KMS-11 (cell line): ENCODE results near the gene DIPK1B.

Experiments
- H2AFZ ChIP-seq: fragments of 200-600 bp; sonication (generic); 2 replicates; pipeline ENCODE4 v1.6.1; 2016; ENCODE audit warnings: antibody characterized with exemption, mixed run types, low read depth
- H3K27ac ChIP-seq: fragments of 200-600 bp; sonication (generic); 2 replicates; pipeline ENCODE4 v1.6.1; 2016; ENCODE audit warnings: mild to moderate bottlenecking, mixed run types
- H3K27me3 ChIP-seq: fragments of 200-600 bp; sonication (generic); 2 replicates; pipeline ENCODE4 v1.6.1; 2017; ENCODE audit warnings: mild to moderate bottlenecking, low read depth, mixed run types, moderate library complexity; ENCODE audit not compliant: insufficient read depth
- H3K36me3 ChIP-seq: fragments of 200-600 bp; sonication (generic); 2 replicates; pipeline ENCODE4 v1.6.1; 2017; ENCODE audit warnings: mild to moderate bottlenecking, mixed run types; ENCODE audit not compliant: insufficient read depth
- H3K4me1 ChIP-seq: fragments of 200-600 bp; sonication (generic); 2 replicates; pipeline ENCODE4 v1.6.1; 2016; ENCODE audit warnings: mild to moderate bottlenecking, low read depth, mixed run types; ENCODE audit not compliant: poor library complexity, severe bottlenecking
- H3K4me2 ChIP-seq: fragments of 200-600 bp; sonication (generic); 2 replicates; pipeline ENCODE4 v1.7.0; 2016; ENCODE audit warnings: mild to moderate bottlenecking, mixed run types
- H3K4me3 ChIP-seq: fragments of 200-600 bp; sonication (generic); IDR thresholded peaks from 2 replicates; pipeline ENCODE4 v1.6.1; 2017; ENCODE audit warnings: low read depth, low read length, mixed read lengths; ENCODE audit not compliant: insufficient read depth
- H3K79me2 ChIP-seq: fragments of 200-600 bp; sonication (generic); 2 replicates; pipeline ENCODE4 v1.6.1; 2016; ENCODE audit warnings: low read depth, mixed run types; ENCODE audit not compliant: insufficient read depth
- H3K9ac ChIP-seq: fragments of 200-600 bp; sonication (generic); 2 replicates; pipeline ENCODE4 v1.6.1; 2016; ENCODE audit warnings: mild to moderate bottlenecking, mixed run types
- H4K20me1 ChIP-seq: fragments of 200-600 bp; sonication (generic); 2 replicates; pipeline ENCODE4 v1.6.1; 2016; ENCODE audit warnings: mild to moderate bottlenecking, mixed run types; ENCODE audit not compliant: insufficient read depth
- TF ChIP-seq, protein P1 (sequence below): fragments of 200-600 bp; sonication (generic); conservative IDR thresholded peaks from 2 replicates; pipeline ENCODE4 v1.6.1; 2017; ENCODE audit warnings: low read depth, mild to moderate bottlenecking, antibody characterized with exemption, low read length, moderate library complexity, mixed read lengths

DIPK1B gene

DNA sequence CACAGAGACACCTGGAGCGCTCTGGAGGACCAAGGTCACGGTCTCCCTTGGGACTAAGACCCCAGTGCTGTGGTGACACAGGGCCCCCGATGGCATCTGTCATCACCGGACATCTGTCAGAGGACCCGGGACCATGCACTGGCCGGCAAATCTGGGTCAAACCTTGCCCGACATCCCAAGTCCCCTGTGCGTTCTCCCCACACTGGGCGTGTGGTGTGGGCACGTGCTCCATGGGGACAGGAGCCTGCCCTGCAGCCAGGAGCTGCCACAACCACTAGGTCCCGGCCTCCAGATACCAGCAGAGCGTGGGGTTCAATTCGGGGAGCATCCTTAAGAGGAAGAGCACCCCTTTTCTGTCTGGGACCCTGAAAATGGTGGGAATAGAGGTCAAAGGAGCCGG is 28.6 kb upstream of the DIPK1B start:
- no peak overlapping the region for H2AFZ ChIP-seq
- H3K4me3 ChIP-seq, result no peak overlapping the region
- peaks cover 13% of the 10 kb centered on the region for H3K4me1 ChIP-seq
- no peaks in the 10 kb centered on the region for H4K20me1 ChIP-seq
- H3K79me2 ChIP-seq, result peaks cover 16% of the 10 kb centered on the region; the same call in 1 of the 2 replicates
- H3K9ac ChIP-seq, result no peak overlapping the region
- TF ChIP-seq, protein P1, sequence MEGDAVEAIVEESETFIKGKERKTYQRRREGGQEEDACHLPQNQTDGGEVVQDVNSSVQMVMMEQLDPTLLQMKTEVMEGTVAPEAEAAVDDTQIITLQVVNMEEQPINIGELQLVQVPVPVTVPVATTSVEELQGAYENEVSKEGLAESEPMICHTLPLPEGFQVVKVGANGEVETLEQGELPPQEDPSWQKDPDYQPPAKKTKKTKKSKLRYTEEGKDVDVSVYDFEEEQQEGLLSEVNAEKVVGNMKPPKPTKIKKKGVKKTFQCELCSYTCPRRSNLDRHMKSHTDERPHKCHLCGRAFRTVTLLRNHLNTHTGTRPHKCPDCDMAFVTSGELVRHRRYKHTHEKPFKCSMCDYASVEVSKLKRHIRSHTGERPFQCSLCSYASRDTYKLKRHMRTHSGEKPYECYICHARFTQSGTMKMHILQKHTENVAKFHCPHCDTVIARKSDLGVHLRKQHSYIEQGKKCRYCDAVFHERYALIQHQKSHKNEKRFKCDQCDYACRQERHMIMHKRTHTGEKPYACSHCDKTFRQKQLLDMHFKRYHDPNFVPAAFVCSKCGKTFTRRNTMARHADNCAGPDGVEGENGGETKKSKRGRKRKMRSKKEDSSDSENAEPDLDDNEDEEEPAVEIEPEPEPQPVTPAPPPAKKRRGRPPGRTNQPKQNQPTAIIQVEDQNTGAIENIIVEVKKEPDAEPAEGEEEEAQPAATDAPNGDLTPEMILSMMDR, result no peak
- no peaks in the 10 kb centered on the region for H3K36me3 ChIP-seq
- no peaks in the 10 kb centered on the region for H3K27me3 ChIP-seq
- no peak overlapping the region for H3K4me2 ChIP-seq
- no peak overlapping the region for H3K27ac ChIP-seq

DNA sequence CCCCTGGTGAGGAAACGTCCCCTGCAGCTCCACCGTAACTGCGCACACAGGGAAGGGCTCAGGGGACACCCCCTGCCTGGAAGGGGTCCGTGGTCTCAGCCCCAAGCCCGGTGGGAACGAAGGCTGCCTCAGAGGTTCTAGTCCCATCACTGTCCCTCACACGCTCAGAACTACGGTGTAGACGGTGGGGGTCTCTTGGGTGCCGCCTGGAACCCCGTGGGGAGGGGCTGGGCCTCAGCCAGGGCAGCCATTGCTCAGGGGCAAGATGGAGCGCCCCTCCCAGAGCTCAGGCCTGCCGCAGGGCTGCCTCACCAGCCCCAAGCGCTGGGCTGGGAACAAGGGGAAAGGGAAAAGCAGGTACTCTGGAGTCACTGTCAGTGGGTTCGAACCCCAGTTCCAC is 28.0 kb upstream of the DIPK1B start:
- no peaks in the 10 kb centered on the region for H4K20me1 ChIP-seq
- H3K27ac ChIP-seq, result no peak overlapping the region
- TF ChIP-seq, protein P1, result no peak
- no peak overlapping the region for H3K9ac ChIP-seq
- H3K79me2 ChIP-seq, result peaks cover 16% of the 10 kb centered on the region; the same call in 1 of the 2 replicates
- no peaks in the 10 kb centered on the region for H3K36me3 ChIP-seq
- H3K4me1 ChIP-seq, result peaks cover 13% of the 10 kb centered on the region
- H3K4me2 ChIP-seq, result no peak overlapping the region
- no peak overlapping the region for H3K4me3 ChIP-seq
- no peak overlapping the region for H2AFZ ChIP-seq
- no peaks in the 10 kb centered on the region for H3K27me3 ChIP-seq

DNA sequence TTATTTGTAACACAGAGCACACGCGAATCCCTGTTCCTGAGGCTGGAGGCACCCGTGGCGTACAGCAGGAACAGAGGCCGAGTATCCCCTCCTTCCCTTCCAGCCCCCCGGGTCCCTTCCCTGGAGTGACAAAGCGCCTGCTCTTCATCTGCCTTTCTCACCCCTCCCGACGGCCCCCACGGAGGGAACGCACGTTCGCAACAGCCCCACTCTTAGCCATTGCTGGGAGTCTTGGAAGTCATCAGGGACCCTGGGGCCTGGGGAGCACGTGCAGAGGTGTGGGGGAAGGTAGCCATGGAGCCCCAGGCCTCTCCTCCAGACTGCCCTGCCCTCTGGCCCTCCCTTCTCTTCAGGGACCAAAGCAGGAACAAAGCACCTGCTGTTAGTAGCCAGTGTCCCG is 27.6 kb upstream of the DIPK1B start:
- Histone ChIP-seq H3K4me1 (peaks cover 13% of the 10 kb centered on the region), H3K4me3 (no peak overlapping the region), H3K79me2 (peaks cover 16% of the 10 kb centered on the region; the same call in 1 of the 2 replicates), H3K27me3 (no peaks in the 10 kb centered on the region), H4K20me1 (no peaks in the 10 kb centered on the region), H3K36me3 (no peaks in the 10 kb centered on the region), H3K27ac (no peak overlapping the region), H3K4me2 (no peak overlapping the region), H2AFZ (no peak overlapping the region), H3K9ac (no peak overlapping the region)
- TF ChIP-seq, protein P1, result no peak

GRCh38 chr9:136685216-136685615 is 27.2 kb upstream of the DIPK1B start:
- Histone ChIP-seq H3K4me3 (no peak overlapping the region), H3K4me1 (peaks cover 13% of the 10 kb centered on the region), H3K27me3 (no peaks in the 10 kb centered on the region), H3K27ac (no peak overlapping the region), H3K36me3 (no peaks in the 10 kb centered on the region), H3K79me2 (peaks cover 16% of the 10 kb centered on the region; the same call in 1 of the 2 replicates), H4K20me1 (no peaks in the 10 kb centered on the region), H3K9ac (no peak overlapping the region), H2AFZ (no peak overlapping the region), H3K4me2 (no peak overlapping the region)
- TF ChIP-seq, protein P1, result no peak
